Left lung (tissue), 10 donors: ENCODE results near the gene TCERG1L. TPM values are rescaled to one million over a fixed set of nuclear protein-coding genes. Genes with fewer than 3 reads are reported as not detected.

Experiments used
- ATAC-seq: fragments of 200-7000 bp; cut with Tn5 transposase; one replicate; pipeline ENCODE4 v1.9.1; 2020; ENCODE audit warnings: moderate library complexity
- DNase-seq, 4 donors: peaks; one replicate each; pipeline ENCODE4 v3.0.0-alpha.2; 2013 to 2020
- H3K27ac ChIP-seq, 2 donors: fragments of 200-600 bp; sonication (generic) in 1 of 2; one replicate each; pipeline versions ENCODE4 v1.5.0 to v1.8.0; 2020 to 2021
- H3K27me3 ChIP-seq, 2 donors: fragments of 200-600 bp; sonication (generic) in 1 of 2; one replicate each; pipeline versions ENCODE4 v1.5.0 to v1.8.0; 2020 to 2021
- H3K36me3 ChIP-seq, 2 donors: fragments of 200-600 bp; sonication (generic) in 1 of 2; one replicate each; pipeline versions ENCODE4 v1.5.0 to v1.8.0; 2020 to 2021
- H3K4me1 ChIP-seq, 2 donors: fragments of 200-600 bp; one replicate each; pipeline ENCODE4 v1.8.0; 2021
- H3K4me3 ChIP-seq, 2 donors: fragments of 200-600 bp; sonication (generic) in 1 of 2; one replicate each; pipeline versions ENCODE4 v1.5.0 to v1.8.0; 2020 to 2021; ENCODE audit warnings: mild to moderate bottlenecking in 1 of 2
- H3K9me3 ChIP-seq, 2 donors: fragments of 200-600 bp; sonication (generic) in 1 of 2; one replicate each; pipeline versions ENCODE4 v1.5.0 to v1.8.0; 2020 to 2021
- CTCF ChIP-seq, 2 donors: fragments of 200-600 bp; sonication (generic) in 1 of 2; IDR thresholded peaks; one replicate each; pipeline versions ENCODE4 v1.5.0 to v1.8.0; 2021; ENCODE audit warnings: antibody characterized with exemption in 2 of 2
- intact Hi-C, 2 donors: fragments of 100-400 bp; cut with DNase I; formaldehyde crosslinking; loops; one replicate each; pipeline versions ENCODE4 v1.11.2 to v1.14.2; 2022
- polyA plus RNA-seq, 6 donors: library from polyadenylated mRNA; unstranded; fragments of 120-200 nt; gene quantifications; one replicate each; pipeline ENCODE4 v1.2.1, GENCODE V29; 2013; ENCODE audit not compliant: insufficient read length in 6 of 6
- total RNA-seq, 2 donors: library from RNA; stranded (reverse); fragmentation: NEBNext Ultra II Directional; extraction: Animal tissue kit (Norgen Biotek cat#: 25700); gene quantifications; one replicate each; pipeline ENCODE4 v1.2.1, GENCODE V29; 2021
- donor health status: DM: no; HTN: yes; CAD: no.
- donor health status: DM: no; HTN: no; CAD: no.

TCERG1L gene
- total and polyA plus RNA-seq, 8 donors = 0.35 to 0.72 (median 0.48) TPM; not detected in 2

GRCh38 chr10:131044379-131045111, 267.0 kb downstream of the TCERG1L start:
- DNase-seq (no peak), ATAC-seq (no peak)
- intact Hi-C loops = no loop called here
- no peak overlapping the region for H3K27ac ChIP-seq
- no peak for TF ChIP-seq CTCF (IDR thresholded peaks at IDR 0.05)
- no peak overlapping the region for H3K4me3 ChIP-seq
- no peaks in the 10 kb centered on the region for H3K4me1 ChIP-seq
- H3K9me3 ChIP-seq = peaks cover 0 to 5% of the 10 kb centered on the region in 2 donors
- H3K36me3 ChIP-seq = no peaks in the 10 kb centered on the region
- H3K27me3 ChIP-seq = peaks cover 0 to 27% of the 10 kb centered on the region in 2 donors

GRCh38 chr10:131043039-131043691, 268.4 kb downstream of the TCERG1L start:
- Histone ChIP-seq H3K4me1 (no peaks in the 10 kb centered on the region), H3K27me3 (peaks cover 0 to 18% of the 10 kb centered on the region in 2 donors), H3K4me3 (no peak overlapping the region), H3K36me3 (no peaks in the 10 kb centered on the region), H3K9me3 (peaks cover 0 to 5% of the 10 kb centered on the region in 2 donors), H3K27ac (no peak overlapping the region)
- intact Hi-C loops = no loop called here
- DNase-seq = no peak
- no peak for TF ChIP-seq CTCF (IDR thresholded peaks at IDR 0.05)
- no peak for ATAC-seq
